ENCODE measurements around the gene ATP11A.
"Not testable (repeated sequence)": the region's sequence is repeated elsewhere in the genome, so short reads cannot be mapped to it uniquely, and the experiment has no call there.

ATP11A gene

DNA sequence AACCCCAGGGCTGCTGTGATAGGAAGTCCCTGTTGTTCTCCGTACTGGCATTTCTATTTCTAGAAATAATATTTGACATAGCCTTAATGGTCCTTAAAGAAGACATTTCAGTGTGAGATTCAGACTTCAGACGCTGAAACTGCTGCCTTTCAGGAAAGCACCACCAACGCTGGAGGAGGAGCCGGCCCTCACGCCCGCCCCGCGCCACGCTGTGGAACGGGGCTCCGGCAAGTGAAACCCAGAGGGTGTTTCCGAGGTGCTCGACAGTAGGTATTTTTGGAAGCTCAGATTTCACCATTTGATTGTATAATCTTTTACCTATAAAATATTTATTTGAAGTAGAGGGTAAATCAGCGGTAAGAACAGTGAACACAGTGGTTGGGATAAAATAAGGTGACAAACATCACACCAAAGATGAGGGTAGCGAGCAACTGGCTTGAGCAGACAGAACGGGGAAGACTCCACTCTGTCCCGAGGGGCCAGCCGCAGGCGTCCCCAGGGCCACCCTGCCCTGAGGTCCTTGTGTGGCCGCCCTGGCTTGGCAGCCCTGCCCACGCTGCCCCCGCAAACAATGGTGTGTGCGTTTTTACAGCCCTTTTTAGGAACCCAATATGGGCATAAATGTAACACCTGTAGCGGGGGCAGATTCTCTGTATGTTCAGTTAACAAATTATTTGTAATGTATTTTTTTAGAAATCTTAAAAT is 193.6 kb downstream of the ATP11A start:
- CTCF ChIA-PET, result interaction anchor here (0.7 to 1.4 kb wide), 2 partner anchors 9 to 12 kb away, joined by 3 read pairs; no protein-coding TSS in a partner anchor
- Mint-ChIP-seq H3K9me3 (no peaks in the 10 kb centered on the region), H3K27me3 (peaks cover 4% of the 10 kb centered on the region), H3K27ac (no peak overlapping the region), H3K4me1 (no peaks in the 10 kb centered on the region), H3K36me3 (peaks cover 18% of the 10 kb centered on the region), H3K4me3 (no peak overlapping the region)
- DNase-seq, result no peak

DNA sequence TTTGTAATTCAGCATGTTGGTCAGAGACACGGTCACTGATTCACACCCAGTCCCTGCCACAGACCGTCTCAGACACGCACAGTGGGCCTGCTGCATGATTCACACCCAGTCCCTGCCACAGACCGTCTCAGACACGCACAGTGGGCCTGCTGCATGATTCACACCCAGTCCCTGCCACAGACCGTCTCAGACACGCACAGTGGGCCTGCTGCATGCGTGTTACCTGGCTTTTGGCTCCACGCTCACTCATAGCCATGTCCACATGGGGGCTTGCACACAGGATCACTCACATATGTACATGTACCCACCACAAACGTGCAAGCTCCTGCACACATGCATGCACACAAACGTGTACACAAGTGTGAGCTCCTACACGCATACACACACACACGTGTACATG is 194.9 kb downstream of the ATP11A start:
- not testable (repeated sequence) for H3K4me1 Mint-ChIP-seq, H3K4me3 Mint-ChIP-seq, DNase-seq, H3K9me3 Mint-ChIP-seq, H3K27ac Mint-ChIP-seq
- CTCF ChIA-PET, result interaction anchor here (1.4 kb wide), 1 partner anchor 10 kb away, joined by 3 read pairs; no protein-coding TSS in a partner anchor
- Mint-ChIP-seq H3K27me3 (peaks cover 12% of the 10 kb centered on the region), H3K36me3 (peaks cover 16% of the 10 kb centered on the region)

DNA sequence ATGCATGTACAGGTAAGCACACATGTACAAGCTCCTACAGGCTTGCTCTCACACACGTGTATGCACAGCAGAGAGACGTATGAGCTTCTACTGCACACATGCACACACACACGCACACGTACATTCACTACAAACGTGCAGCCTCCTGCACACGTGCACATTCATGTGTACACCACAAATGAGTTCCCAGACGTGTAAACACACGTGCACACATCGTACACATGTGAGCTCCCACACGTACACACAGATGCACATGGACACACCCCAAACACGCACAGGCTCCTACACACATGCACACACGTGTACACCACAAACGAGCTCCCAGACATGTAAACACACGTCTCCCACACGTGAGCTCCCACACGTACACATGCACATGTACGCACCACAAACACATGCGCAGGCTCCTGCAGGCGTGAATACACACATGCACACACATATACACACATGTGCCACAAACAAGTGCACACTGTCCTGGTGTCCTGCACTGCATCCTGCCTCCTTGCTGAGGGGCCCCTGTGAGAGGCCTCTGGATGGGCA is 195.5 kb downstream of the ATP11A start:
- no peak overlapping the region for H3K4me3 Mint-ChIP-seq
- no peak overlapping the region for H3K27ac Mint-ChIP-seq
- H3K36me3 Mint-ChIP-seq, result peaks cover 16% of the 10 kb centered on the region
- no peaks in the 10 kb centered on the region for H3K4me1 Mint-ChIP-seq
- CTCF ChIA-PET, result interaction anchor here (1.1 kb wide), 1 partner anchor 11 kb away, joined by 3 read pairs; no protein-coding TSS in a partner anchor
- no peak for DNase-seq
- no peaks in the 10 kb centered on the region for H3K9me3 Mint-ChIP-seq
- peaks cover 15% of the 10 kb centered on the region for H3K27me3 Mint-ChIP-seq

DNA sequence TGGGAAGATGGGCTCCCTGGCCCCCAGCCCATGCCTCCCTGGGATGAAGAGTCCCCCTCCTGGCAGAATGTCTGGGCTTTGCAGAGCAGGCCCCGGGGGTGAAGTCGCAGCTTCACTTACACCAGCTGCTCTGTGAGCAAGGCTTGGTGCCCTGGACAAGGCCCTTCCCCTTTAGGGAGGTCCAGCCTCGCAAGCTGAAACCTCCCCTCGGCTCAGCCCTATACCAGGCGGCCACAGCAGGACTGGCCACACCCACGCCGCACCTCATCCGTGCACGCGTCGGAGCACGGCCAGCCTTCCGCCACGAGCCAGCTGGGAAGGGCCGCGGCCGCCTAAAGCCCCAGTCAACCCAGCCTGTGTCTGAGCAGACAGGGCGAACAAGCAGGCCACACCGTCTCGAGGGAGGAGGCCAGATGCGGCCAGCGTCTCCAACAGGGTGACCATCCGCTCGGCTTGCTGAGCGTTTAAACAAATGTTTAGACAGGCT is 196.0 kb downstream of the ATP11A start:
- H3K27ac Mint-ChIP-seq, result no peak overlapping the region
- CTCF ChIA-PET, result interaction anchor here (1.1 kb wide), 1 partner anchor 11 kb away, joined by 3 read pairs; no protein-coding TSS in a partner anchor
- H3K4me1 Mint-ChIP-seq, result no peaks in the 10 kb centered on the region
- peaks cover 11% of the 10 kb centered on the region for H3K36me3 Mint-ChIP-seq
- peaks cover 17% of the 10 kb centered on the region for H3K27me3 Mint-ChIP-seq
- no peak for DNase-seq
- H3K9me3 Mint-ChIP-seq, result no peaks in the 10 kb centered on the region
- H3K4me3 Mint-ChIP-seq, result no peak overlapping the region

DNA sequence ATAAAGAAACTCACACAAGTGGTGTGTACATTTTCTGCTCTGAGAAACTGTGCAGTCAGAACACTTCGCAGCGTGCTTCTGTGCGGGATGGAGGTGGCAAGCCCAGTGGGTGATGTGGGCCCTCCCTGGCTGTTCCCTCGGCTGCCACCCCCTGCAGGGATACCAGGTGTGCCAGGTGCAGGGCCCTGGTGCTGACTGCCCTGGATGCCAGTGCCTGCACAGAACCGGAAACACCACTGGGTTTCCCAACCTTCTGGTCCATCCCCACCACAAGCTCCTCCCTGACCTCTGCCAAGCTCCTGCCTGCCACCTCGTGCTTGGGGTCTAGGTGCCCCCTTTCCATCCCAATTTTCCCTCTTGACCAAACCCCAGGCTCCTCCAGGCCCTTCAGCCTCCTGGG is 197.3 kb downstream of the ATP11A start:
- H3K27ac Mint-ChIP-seq, result no peak overlapping the region
- CTCF ChIA-PET, result no interaction called here

DNA sequence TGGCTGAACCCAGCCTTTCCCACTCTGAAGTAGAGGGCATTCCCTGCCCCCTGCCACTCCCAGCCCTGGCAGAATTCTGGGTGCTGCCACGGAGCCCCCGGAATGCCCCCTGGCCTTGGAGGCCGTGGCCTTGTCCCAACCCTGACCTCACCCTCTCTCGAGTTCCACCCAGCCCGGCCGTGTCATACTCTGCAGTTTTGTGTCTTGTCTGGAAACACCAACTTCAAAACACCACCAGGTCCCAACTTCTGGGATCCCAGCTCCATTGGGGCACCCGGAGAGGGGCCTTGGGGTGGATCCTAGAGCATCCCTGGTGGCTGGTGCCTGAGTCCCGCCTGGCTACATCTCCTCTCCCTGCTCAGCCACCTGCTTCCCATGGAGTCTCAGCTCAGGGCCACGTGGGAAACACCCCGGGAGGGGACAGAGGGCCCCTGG is 197.7 kb downstream of the ATP11A start:
- Mint-ChIP-seq H3K27ac (no peak overlapping the region), H3K4me1 (no peaks in the 10 kb centered on the region), H3K9me3 (no peaks in the 10 kb centered on the region), H3K27me3 (peaks cover 32% of the 10 kb centered on the region), H3K4me3 (no peak overlapping the region), H3K36me3 (peaks cover 11% of the 10 kb centered on the region)
- DNase-seq, result no peak
- CTCF ChIA-PET, result no interaction called here

More for the DNA sequence above, 197.3 kb downstream of the ATP11A start:
- Mint-ChIP-seq H3K4me1 (no peaks in the 10 kb centered on the region), H3K27me3 (peaks cover 28% of the 10 kb centered on the region), H3K9me3 (no peaks in the 10 kb centered on the region), H3K4me3 (no peak overlapping the region), H3K36me3 (peaks cover 11% of the 10 kb centered on the region)
- no peak for DNase-seq

DNA sequence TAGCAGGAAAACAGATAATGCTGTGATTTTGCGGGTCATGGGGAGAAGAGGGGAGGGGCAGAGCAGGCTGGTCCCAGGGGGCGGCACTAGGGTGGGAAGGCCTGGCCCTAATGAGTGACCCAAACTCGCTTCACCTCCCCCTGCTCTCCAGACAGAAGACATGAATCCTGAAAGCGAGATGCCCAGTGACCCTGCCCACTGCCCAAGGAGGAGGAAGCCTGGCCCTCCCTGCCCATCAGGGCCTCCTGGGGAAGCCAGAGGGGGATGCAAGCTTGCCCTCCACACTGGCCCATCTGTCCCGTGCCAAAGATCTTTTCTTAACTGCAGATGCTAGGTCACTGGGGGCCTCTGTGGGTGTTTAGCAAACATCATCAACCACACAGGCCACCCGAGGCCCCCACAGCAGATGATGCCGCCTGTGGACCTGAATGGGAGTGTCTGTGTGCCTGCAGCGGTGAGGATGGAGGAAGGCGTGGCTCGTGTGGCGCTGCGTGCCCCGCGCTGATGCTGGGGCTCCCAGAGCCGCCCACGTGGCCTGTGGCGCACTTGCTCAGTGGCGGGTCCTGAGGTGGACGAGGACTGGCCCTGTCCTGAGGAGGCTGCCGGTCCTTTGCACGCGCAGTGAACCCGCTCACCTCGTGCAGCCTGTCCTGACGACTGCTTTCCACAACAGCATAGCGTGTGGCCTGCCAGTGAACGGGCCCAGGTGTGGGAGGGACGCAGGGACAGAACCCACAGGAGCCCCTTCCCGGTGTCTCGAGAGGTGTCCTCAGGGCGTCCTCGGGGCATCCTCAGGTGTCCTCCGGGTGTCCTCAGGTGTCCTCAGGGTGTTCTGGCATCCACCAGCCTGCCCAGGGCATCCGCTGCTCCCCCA is 198.6 kb downstream of the ATP11A start:
- no peak for DNase-seq
- H3K4me3 Mint-ChIP-seq, result no peak overlapping the region
- CTCF ChIA-PET, result no interaction called here

DNA sequence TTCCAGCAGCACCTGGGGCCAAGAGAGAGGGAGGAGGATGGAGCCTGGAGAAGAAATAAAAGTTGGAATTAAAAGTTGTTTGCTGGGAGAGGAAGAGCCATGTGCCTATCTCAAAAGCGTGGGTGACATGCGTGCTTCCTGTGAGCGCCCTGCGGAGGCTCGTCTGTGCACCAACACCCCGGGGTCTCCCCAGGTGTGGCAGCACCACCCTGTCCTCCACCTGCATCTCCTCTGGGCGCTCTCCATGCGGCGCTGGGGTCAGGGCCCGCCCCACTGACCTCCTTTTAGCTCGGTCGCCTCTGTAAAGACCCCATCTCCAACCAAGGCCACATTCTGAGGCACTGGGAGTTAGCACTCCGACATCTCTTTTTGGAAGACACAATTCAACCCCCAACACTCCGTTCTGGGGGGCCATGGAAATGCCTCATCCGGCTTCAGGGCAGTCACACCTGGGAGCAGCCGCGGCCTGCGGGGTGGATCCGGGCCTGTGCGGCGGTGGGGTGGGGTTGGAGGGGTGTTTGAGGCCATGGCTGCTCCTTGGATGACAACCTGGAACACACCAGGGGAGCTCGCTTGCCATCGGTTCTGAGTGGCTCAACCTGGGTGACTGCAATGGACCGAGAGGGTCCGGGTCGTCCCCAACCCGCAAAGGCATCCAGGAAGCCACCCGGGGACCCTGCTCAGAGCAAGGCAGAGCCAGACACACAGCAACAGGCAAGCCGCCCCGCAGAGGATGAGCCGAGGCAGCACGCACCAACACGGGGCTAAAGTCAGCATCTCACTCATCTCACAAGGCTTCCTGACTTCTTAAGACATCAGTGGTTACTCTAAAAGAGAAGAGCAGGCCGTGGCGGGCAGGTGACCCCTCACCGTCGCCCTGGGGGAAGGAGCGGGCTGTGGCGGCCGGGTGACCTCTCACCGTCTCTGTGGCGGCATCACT is 199.8 kb downstream of the ATP11A start:
- Mint-ChIP-seq H3K4me1 (peaks cover 4% of the 10 kb centered on the region), H3K9me3 (no peaks in the 10 kb centered on the region), H3K27ac (no peak overlapping the region), H3K4me3 (no peak overlapping the region), H3K27me3 (peaks cover 49% of the 10 kb centered on the region), H3K36me3 (peaks cover 3% of the 10 kb centered on the region)
- CTCF ChIA-PET, result no interaction called here
- no peak for DNase-seq

More for the DNA sequence above, 198.6 kb downstream of the ATP11A start:
- H3K4me1 Mint-ChIP-seq, result peaks cover 4% of the 10 kb centered on the region
- peaks cover 7% of the 10 kb centered on the region for H3K36me3 Mint-ChIP-seq
- H3K27me3 Mint-ChIP-seq, result peaks cover 41% of the 10 kb centered on the region
- no peaks in the 10 kb centered on the region for H3K9me3 Mint-ChIP-seq
- H3K27ac Mint-ChIP-seq, result no peak overlapping the region

DNA sequence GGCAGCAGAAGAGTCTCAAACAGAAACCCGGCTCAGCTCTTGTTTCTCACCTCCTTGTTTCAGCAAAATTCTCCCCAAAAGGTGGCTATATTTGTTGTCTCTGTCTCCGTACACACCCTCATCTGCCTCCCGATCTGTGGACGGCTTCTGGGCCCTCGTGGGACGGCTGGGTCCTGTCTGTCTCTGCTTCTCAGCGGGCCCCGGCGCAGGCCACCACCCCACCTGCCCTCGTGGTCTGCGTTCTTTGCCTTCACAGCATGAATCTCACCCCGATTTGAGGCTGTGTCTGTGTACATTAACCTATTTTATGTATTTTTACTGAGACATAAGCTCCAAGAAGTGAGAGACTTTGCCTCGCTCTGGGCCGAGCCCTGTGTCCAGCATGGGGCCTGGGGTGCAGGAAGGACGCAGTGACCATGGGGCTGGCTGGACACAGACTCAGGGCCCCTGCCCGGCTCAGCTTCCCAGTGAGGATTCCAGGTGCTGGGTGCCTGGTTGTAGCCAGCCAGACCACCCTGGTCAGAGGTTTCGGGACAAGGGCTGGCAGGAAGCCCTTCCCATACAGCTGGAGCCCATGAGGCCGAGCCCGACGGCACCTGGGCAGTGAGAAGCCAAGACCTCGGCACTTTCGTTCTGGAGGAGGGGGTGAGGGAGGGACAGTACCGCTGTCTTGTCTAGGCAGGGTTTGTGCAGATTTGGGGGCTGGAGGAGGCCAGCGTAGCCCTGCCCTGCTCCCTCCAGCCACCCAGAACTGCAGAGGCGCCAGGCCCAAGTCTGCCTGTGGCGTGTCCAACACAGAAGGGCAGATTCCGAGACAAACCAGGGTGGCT is 200.7 kb downstream of the ATP11A start:
- peaks cover 58% of the 10 kb centered on the region for H3K27me3 Mint-ChIP-seq
- no peak overlapping the region for H3K4me3 Mint-ChIP-seq
- no peaks in the 10 kb centered on the region for H3K36me3 Mint-ChIP-seq
- H3K4me1 Mint-ChIP-seq, result peaks cover 4% of the 10 kb centered on the region
- no peak for DNase-seq
- H3K9me3 Mint-ChIP-seq, result no peaks in the 10 kb centered on the region
- CTCF ChIA-PET, result no interaction called here
- no peak overlapping the region for H3K27ac Mint-ChIP-seq

DNA sequence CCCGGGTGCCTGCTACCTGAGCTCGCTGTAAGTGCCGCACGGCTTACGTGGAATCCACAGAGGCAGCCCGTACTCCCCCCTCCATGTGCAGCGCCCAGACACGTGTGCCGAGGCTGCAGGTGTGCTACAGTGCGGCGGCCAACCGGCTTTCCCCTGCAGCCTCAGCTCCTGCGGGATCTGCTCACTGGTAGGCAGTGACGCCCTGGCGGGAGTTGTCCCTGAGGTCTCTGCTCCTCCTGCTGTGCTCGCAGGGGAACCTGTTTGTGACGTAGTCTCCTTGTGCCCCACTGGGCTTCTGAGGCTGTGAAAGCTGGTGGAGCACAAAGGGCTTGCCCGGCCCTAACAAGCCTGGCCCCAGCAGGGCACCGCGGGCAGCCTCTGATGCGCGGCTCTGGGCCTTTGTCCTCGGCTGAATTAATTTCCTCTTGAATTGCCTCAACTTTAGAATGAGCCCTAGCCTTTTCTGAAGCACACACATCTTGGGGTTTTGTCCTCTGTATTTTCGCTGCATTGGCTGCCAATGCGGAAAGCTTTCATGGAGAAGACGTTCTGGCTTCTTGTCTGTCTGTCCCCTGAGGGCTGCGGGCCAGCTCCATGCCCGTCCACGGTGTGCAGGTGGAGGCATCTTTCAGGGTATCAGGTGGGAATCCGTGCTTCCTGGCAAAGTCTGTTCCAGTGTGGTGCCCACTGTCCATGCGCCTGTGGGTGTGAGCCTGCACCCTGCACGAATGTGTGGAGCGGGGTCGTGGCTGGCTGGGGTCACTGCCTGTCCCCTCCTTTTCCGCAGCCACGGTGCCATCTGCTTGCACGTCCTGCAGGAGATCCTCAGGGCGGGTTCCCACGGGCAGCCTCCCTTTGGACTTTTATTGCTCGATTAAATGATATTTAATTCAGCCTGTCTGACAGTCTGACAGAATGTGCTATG is 201.9 kb downstream of the ATP11A start:
- H3K36me3 Mint-ChIP-seq, result no peaks in the 10 kb centered on the region
- H3K9me3 Mint-ChIP-seq, result no peaks in the 10 kb centered on the region
- peaks cover 4% of the 10 kb centered on the region for H3K4me1 Mint-ChIP-seq
- H3K27me3 Mint-ChIP-seq, result peaks cover 70% of the 10 kb centered on the region
- H3K4me3 Mint-ChIP-seq, result no peak overlapping the region
- DNase-seq, result no peak
- no peak overlapping the region for H3K27ac Mint-ChIP-seq
- CTCF ChIA-PET, result no interaction called here

DNA sequence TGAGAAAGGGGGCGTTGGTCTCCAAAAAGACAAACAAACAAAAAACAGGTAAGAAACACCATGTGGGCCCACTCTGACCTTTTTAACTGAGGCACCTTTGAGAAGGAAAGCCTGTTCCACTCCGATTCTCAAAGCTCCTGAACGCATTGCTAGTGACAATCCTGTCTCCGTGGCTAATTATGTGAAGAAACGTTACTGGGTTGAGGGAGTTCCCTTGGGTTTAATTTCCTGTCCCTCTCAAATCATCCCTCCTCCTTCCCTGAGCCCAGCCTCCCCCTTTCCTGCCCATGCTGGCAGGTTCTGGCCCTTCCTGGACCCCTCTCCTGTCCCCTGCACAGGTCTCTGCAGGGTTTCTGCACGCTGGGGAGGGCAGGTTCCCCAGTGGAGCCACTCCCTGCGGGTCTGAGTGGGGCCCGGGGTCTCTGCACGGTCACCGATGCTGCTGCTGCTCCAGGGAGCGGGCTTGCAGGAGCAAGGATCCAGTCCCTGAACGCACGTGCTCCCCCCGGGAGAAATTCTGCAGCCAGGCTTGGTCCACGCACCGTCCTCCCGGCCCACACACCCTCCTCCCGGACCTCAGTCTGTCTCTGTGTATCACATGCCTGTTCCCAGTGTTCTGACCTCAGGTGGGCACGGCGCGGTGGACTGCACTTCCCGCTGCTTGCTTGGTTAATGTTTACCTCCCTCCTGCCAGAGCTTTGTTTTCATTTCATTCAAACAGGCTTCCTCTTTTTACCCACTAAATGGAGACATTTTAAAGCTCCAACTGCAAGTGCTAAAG is 202.8 kb downstream of the ATP11A start:
- H3K27ac Mint-ChIP-seq, result no peak overlapping the region
- peaks cover 75% of the 10 kb centered on the region for H3K27me3 Mint-ChIP-seq
- H3K36me3 Mint-ChIP-seq, result no peaks in the 10 kb centered on the region
- H3K4me3 Mint-ChIP-seq, result no peak overlapping the region
- CTCF ChIA-PET, result interaction anchor here (1.2 kb wide), 1 partner anchor 18 kb away, joined by 3 read pairs; no protein-coding TSS in a partner anchor
- DNase-seq, result no peak
- peaks cover 4% of the 10 kb centered on the region for H3K4me1 Mint-ChIP-seq
- H3K9me3 Mint-ChIP-seq, result no peaks in the 10 kb centered on the region
